ENCODE data around the gene PHF20. TPM values are rescaled to one million over a fixed set of nuclear protein-coding genes. Genes with fewer than 3 reads are reported as not detected.

The PHF20 gene
- polyA plus RNA-seq, 1 donor from 2014 or later: 49.2 TPM

DNA sequence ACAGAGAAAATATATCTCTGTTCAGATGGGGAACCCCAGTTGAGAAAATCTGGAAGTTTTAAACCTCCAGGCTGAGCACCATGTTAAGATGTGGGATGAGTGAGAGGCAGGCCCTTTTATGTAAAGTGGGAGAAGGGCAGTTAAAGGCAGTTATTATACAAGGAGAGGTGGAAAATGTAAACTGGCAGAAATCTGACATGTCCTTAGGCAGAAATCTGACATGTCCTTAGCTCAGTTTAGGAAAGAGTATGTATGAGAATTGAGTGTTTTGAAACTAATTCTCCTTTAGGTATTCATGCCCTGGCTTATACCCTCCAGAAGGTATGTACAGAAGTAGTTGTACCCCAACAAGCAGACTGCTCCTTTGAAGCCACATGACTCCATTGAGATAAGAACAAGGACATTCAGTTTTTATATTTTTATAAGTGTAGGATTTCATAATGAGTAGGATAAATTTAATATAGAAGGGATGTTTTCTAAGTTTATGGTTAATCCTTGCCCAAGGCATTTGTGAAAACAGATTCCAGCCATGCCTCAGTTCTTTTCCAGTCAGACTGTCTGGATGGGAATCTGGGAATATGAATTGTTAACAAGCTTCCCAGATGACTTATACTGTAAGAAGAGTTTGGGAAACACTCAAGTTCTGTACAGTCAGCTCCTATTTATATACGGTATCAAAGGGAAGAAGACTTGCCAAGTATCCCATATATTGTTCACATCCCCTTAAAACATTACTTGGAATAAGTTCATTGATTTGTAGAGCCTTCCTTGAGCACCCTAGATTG lies 94.8 kb downstream of the PHF20 start:
- Histone ChIP-seq H3K9me3 (ENCODE audit: low read length) (no peaks in the 10 kb centered on the region), H3K4me3 (ENCODE audit: low read length) (no peak overlapping the region), H4K20me1 (ENCODE audit: insufficient read depth) (no peaks in the 10 kb centered on the region), H3K4me2 (ENCODE audit: low read length) (no peak overlapping the region), H3F3A (ENCODE audit: insufficient read depth, low read length, poor library complexity, severe bottlenecking) (no peaks in the 10 kb centered on the region), H3K27me3 (ENCODE audit: insufficient read depth, low read depth, low read length) (no peaks in the 10 kb centered on the region), H3K36me3 (ENCODE audit: insufficient read depth, low read length) (no peaks in the 10 kb centered on the region), H3K9ac (ENCODE audit: low read length) (no peak overlapping the region), H3K9me2 (ENCODE audit: insufficient read depth, low read length) (no peaks in the 10 kb centered on the region), H2AFZ (ENCODE audit: low read depth, low read length) (no peak overlapping the region), H3K79me2 (replicated peaks; ENCODE audit: insufficient read depth, low read length) (no peaks in the 10 kb centered on the region), H3K27ac (ENCODE audit: low read length) (no peak overlapping the region)
- TF ChIP-seq SMC3 (conservative IDR thresholded peaks at IDR 0.05; ENCODE audit: poor library complexity): no peak
- TF ChIP-seq, protein P1, sequence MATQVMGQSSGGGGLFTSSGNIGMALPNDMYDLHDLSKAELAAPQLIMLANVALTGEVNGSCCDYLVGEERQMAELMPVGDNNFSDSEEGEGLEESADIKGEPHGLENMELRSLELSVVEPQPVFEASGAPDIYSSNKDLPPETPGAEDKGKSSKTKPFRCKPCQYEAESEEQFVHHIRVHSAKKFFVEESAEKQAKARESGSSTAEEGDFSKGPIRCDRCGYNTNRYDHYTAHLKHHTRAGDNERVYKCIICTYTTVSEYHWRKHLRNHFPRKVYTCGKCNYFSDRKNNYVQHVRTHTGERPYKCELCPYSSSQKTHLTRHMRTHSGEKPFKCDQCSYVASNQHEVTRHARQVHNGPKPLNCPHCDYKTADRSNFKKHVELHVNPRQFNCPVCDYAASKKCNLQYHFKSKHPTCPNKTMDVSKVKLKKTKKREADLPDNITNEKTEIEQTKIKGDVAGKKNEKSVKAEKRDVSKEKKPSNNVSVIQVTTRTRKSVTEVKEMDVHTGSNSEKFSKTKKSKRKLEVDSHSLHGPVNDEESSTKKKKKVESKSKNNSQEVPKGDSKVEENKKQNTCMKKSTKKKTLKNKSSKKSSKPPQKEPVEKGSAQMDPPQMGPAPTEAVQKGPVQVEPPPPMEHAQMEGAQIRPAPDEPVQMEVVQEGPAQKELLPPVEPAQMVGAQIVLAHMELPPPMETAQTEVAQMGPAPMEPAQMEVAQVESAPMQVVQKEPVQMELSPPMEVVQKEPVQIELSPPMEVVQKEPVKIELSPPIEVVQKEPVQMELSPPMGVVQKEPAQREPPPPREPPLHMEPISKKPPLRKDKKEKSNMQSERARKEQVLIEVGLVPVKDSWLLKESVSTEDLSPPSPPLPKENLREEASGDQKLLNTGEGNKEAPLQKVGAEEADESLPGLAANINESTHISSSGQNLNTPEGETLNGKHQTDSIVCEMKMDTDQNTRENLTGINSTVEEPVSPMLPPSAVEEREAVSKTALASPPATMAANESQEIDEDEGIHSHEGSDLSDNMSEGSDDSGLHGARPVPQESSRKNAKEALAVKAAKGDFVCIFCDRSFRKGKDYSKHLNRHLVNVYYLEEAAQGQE (IDR thresholded peaks at IDR 0.05; ENCODE audit: borderline replicate concordance): no peak
- no peak for TF ChIP-seq MXI1 (conservative IDR thresholded peaks at IDR 0.05; ENCODE audit: poor library complexity, severe bottlenecking)
- TF ChIP-seq TAF1 (IDR thresholded peaks at IDR 0.05; ENCODE audit: low read depth): no peak
- no peak for TF ChIP-seq RAD21 (conservative IDR thresholded peaks at IDR 0.05)
- TF ChIP-seq EZH2 (IDR thresholded peaks at IDR 0.05; ENCODE audit: borderline replicate concordance, insufficient read depth, low read length, poor library complexity, severe bottlenecking): no peak
- TF ChIP-seq, protein P2, sequence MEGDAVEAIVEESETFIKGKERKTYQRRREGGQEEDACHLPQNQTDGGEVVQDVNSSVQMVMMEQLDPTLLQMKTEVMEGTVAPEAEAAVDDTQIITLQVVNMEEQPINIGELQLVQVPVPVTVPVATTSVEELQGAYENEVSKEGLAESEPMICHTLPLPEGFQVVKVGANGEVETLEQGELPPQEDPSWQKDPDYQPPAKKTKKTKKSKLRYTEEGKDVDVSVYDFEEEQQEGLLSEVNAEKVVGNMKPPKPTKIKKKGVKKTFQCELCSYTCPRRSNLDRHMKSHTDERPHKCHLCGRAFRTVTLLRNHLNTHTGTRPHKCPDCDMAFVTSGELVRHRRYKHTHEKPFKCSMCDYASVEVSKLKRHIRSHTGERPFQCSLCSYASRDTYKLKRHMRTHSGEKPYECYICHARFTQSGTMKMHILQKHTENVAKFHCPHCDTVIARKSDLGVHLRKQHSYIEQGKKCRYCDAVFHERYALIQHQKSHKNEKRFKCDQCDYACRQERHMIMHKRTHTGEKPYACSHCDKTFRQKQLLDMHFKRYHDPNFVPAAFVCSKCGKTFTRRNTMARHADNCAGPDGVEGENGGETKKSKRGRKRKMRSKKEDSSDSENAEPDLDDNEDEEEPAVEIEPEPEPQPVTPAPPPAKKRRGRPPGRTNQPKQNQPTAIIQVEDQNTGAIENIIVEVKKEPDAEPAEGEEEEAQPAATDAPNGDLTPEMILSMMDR (IDR thresholded peaks at IDR 0.05; ENCODE audit: poor library complexity, severe bottlenecking): no peak
- no peak for TF ChIP-seq EP300 (conservative IDR thresholded peaks at IDR 0.05; ENCODE audit: poor library complexity, severe bottlenecking)
- no peak for TF ChIP-seq POLR2AphosphoS5 (IDR thresholded peaks at IDR 0.05)

DNA sequence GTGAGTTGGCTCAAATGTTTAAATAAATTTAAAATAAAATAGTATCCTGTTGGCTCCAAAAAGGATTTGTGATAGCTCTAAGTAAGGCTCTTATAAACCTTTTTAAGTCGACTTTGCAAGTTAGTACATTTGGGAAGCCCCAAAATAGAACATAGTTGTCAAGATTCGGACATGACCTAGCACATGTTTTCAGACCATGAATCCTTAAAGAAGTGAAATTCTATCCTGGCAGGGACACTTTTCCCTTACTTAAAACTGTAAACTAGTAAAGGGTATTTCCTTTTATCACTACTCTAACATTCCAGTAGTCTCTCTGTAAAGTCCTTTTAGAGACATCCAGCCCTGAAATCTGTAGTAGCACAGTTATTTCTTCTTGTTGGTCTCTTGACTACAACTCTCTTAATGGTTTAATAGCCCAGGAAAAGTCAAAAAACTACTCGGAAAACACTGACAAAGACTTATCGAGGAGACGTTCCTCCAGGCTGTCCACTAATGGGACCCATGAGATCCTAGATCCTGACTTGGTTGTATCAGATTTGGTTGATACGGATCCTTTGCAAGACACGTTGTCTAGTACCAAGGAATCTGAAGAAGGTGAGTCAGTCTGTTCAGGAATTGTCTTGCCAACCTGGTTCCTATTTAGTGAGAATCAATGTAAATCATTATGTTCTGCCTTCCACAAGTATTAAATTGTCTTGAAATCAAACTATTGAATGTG lies 98.9 kb downstream of the PHF20 start:
- Histone ChIP-seq H3K27ac (ENCODE audit: low read length) (no peak overlapping the region), H3K9me3 (ENCODE audit: low read length) (no peaks in the 10 kb centered on the region), H3K9ac (ENCODE audit: low read length) (no peak overlapping the region), H2AFZ (ENCODE audit: low read depth, low read length) (no peak overlapping the region), H3K4me3 (ENCODE audit: low read length) (no peak overlapping the region), H3K79me2 (replicated peaks; ENCODE audit: insufficient read depth, low read length) (no peaks in the 10 kb centered on the region), H4K20me1 (ENCODE audit: insufficient read depth) (no peaks in the 10 kb centered on the region), H3K9me2 (ENCODE audit: insufficient read depth, low read length) (no peaks in the 10 kb centered on the region), H3F3A (ENCODE audit: insufficient read depth, low read length, poor library complexity, severe bottlenecking) (no peaks in the 10 kb centered on the region), H3K36me3 (ENCODE audit: insufficient read depth, low read length) (peaks cover 6% of the 10 kb centered on the region), H3K4me2 (ENCODE audit: low read length) (no peak overlapping the region), H3K27me3 (ENCODE audit: insufficient read depth, low read depth, low read length) (no peaks in the 10 kb centered on the region)
- TF ChIP-seq SMC3 (conservative IDR thresholded peaks at IDR 0.05; ENCODE audit: poor library complexity): no peak
- TF ChIP-seq, protein P1 (IDR thresholded peaks at IDR 0.05; ENCODE audit: borderline replicate concordance): no peak
- no peak for TF ChIP-seq TAF1 (IDR thresholded peaks at IDR 0.05; ENCODE audit: low read depth)
- TF ChIP-seq MXI1 (conservative IDR thresholded peaks at IDR 0.05; ENCODE audit: poor library complexity, severe bottlenecking): no peak
- TF ChIP-seq EZH2 (IDR thresholded peaks at IDR 0.05; ENCODE audit: borderline replicate concordance, insufficient read depth, low read length, poor library complexity, severe bottlenecking): no peak
- no peak for TF ChIP-seq POLR2AphosphoS5 (IDR thresholded peaks at IDR 0.05)
- no peak for TF ChIP-seq RAD21 (conservative IDR thresholded peaks at IDR 0.05)
- TF ChIP-seq EP300 (conservative IDR thresholded peaks at IDR 0.05; ENCODE audit: poor library complexity, severe bottlenecking): no peak
- TF ChIP-seq, protein P2 (IDR thresholded peaks at IDR 0.05; ENCODE audit: poor library complexity, severe bottlenecking): no peak
